Astrocyte (in vitro differentiated cells and primary cell): Measurements from ENCODE around the gene JAKMIP3.

Source experiments
- CTCF ChIP-seq: IDR thresholded peaks from 2 replicates; pipeline ENCODE4 v1.5.1; 2011; ENCODE audit warnings: low read depth, mild to moderate bottlenecking, inconsistent platforms, low read length, moderate library complexity; ENCODE audit not compliant: insufficient read depth
- EZH2 ChIP-seq: IDR thresholded peaks from 2 replicates; pipeline ENCODE4 v1.6.1; 2012; ENCODE audit warnings: mild to moderate bottlenecking, low read length, inconsistent platforms; ENCODE audit not compliant: insufficient read depth

DNA sequence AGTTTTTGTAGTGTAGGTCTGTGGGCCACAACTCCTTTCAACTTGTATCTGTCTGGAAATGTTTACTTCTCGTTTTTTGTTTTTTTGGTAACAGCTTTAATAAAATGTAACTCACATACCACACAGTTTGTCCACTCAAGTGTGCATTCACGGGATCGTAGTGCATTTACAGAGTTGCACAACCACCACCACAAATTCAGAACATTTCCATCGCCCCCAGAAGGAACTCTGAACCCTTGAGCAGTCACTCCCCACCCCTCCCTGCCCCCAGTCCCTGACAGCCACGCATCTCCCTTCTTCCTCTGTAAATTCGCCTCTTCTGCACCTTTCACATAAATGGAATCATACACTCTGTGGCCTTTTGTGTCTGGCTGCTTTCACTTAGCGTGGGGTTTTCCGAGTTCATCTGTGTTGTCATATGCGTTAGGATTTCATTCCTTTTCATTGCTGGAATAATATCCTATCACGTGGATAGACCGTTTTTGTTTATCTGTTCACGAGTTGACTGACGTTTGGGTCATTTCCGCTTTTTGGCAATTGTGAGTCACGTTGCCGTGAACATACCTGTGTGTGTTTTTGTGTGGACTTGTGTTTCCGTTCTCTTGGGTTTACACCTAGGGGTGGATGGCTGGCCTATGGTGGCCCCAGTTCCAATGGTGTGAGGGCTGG lies 10.3 kb downstream of the JAKMIP3 start:
- no peak for TF ChIP-seq CTCF
- TF ChIP-seq EZH2 = no peak
